Omental fat pad (tissue), 4 donors: Measurements from ENCODE around the gene CFAP65. TPM values are rescaled to one million over a fixed set of nuclear protein-coding genes. Genes with fewer than 3 reads are reported as not detected.

Experiments
- ATAC-seq: fragments of 150-250 bp; one replicate; pipeline ENCODE4 v1.9.1; 2016; ENCODE audit warnings: mild to moderate bottlenecking, moderate library complexity; ENCODE audit not compliant: low FRiP score
- DNase-seq: peaks from one replicate; pipeline ENCODE4 v3.0.0-alpha.2; 2019; ENCODE audit warnings: low spot score
- total RNA-seq, 4 donors: library from RNA; depleted of rRNA; stranded (reverse); fragments of >200 nt; gene quantifications; one replicate each; pipeline ENCODE4 v1.1.0, GENCODE V29; 2016
- TF ChIP-seq, protein P1 (sequence below), 3 donors: fragments of 450-650 bp; IDR thresholded peaks; one replicate each; pipeline ENCODE4 v1.5.1; 2016 to 2017; ENCODE audit warnings: antibody characterized with exemption in 3 of 3, mild to moderate bottlenecking in 3 of 3, moderate library complexity in 2 of 3

Gene CFAP65
- total RNA-seq, 4 donors from 2014 or later, result 0.19 TPM; not detected in 3

DNA sequence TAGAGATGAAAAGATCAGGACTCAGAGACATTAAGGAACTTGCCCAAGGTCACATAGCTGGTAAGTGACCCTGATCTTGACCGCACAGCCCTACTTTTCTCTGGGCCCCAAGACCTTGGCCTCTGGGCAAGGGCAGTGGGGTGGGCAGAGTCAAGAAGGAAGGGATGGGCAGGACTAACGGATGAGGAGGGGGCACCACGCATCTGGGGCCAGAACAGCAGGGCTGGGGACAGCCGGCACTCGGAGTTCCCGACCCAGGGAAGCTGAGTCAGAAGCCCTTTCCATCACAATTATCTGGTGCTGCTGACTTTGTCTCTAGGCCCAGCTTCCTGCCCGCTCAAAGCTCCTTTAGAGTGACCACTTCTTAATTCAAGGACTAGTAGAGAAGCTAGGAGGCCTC is 14.4 kb downstream of the CFAP65 start:
- no peak for DNase-seq
- no peak for ATAC-seq
- TF ChIP-seq, protein P1, sequence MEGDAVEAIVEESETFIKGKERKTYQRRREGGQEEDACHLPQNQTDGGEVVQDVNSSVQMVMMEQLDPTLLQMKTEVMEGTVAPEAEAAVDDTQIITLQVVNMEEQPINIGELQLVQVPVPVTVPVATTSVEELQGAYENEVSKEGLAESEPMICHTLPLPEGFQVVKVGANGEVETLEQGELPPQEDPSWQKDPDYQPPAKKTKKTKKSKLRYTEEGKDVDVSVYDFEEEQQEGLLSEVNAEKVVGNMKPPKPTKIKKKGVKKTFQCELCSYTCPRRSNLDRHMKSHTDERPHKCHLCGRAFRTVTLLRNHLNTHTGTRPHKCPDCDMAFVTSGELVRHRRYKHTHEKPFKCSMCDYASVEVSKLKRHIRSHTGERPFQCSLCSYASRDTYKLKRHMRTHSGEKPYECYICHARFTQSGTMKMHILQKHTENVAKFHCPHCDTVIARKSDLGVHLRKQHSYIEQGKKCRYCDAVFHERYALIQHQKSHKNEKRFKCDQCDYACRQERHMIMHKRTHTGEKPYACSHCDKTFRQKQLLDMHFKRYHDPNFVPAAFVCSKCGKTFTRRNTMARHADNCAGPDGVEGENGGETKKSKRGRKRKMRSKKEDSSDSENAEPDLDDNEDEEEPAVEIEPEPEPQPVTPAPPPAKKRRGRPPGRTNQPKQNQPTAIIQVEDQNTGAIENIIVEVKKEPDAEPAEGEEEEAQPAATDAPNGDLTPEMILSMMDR (IDR thresholded peaks at IDR 0.05), result no peak

DNA sequence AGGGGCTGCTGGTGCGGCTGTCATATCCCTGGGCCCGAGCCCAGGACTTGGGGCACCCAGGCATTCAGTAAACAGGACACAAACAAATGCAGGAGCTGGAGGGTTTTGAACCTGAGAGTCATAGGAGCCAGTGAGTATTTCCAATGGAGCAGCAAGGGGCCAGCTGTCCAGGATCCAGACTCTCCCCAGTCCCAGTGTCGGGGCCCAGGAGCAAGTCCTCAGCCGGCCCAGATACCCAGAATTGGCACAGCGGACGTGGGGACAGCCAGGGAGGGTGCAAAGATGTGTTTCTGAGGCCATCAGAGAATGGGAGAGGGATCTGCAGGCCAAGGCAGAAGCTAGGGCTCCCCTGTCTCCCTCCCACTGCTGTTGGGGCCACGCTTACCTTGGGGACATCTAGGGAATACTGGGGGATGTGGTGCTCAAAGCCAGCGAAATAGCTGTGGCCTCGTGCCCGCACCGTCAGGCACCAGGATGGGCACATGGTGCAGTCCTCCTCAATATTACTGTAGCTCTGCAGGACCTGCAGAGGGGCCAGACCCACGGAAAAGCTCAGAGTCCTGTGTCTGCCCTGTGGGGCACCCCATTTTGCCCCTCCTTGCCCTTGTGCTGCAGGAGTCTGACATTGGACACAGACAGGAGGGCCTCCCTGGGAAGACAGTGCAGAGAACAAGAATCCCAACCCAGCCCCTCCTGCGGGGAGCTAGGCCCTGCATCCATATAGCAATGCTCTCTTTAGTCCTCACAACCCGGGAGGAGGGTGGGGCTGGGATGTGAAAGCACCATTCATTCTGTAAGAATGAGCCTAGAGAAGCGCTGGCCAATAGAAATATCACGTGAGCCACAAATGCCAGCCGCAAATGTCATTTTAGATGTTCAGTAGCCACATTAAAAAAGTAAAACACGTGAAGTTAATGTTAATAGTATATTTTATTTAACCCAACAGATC is 15.4 kb downstream of the CFAP65 start:
- no peak for ATAC-seq
- TF ChIP-seq, protein P1 (IDR thresholded peaks at IDR 0.05), result no peak
- no peak for DNase-seq

DNA sequence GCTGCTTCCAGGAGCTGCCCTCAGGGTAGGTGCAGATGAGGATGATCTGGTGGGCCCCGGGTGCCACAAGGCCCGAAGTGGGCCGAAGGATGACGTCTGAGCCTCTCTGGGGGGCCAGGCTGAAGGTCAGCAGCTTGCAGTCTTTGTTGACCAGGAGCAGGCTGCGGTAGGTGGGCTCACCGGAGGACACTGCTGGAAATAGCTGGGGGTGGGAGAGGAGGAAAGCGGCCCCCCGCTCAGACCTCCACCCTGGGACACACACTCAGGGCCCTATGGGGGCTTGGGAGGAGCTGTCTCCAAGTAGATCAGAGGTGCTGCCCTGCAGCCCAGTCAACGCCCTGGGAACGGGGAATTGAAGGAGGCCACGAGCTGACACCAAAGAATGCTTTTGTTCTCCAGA is 17.3 kb downstream of the CFAP65 start:
- TF ChIP-seq, protein P1 (IDR thresholded peaks at IDR 0.05), result no peak
- ATAC-seq, result no peak
- no peak for DNase-seq

DNA sequence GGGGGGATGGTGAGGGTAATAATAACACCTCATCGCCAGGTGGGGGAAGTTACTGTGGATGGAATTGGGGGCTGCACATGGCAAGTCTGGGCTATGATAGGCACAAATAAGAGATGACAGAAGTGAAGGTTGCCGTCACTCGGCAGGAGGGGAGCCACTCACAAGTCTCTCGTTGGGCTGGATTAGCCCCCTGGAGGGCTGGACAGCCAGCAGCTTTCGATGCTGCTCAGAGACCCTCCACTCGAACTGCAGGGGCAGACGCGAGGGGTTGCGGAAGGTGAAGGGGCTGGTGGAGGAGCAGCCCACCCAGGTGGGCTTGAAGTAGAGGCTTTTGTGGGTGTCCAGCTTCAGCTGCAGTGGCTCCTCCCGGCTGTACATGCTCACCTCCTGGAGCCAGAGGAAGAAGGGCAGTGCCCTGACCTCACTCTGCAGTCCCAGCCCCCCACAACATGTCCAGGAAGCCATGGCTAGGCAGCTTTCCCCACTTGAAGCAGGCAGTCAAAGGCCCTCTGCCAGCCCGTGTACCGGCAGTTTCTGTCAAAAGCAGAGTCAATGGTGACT is 18.2 kb downstream of the CFAP65 start:
- TF ChIP-seq, protein P1 (IDR thresholded peaks at IDR 0.05), result no peak
- no peak for ATAC-seq
- DNase-seq, result no peak

DNA sequence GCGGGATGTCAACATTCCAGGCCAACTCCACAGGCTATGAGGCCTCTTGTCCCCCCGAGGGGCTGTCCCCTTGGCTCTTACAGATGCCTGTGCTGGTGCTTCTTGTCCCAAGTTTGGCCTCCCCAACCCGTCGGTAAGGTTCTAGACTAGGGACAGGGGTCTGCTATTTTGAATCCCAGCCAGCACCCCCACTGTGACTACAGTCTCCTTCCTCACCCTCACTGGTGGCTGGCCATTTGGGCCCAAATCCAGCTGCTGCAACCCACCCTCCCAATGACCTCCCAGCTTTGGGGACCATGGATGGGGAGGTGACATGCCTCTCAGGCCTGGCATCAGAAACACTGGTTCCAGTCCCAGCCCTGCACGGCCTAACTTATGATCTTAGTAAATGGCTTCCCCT is 18.7 kb downstream of the CFAP65 start:
- no peak for ATAC-seq
- TF ChIP-seq, protein P1 (IDR thresholded peaks at IDR 0.05), result no peak

DNA sequence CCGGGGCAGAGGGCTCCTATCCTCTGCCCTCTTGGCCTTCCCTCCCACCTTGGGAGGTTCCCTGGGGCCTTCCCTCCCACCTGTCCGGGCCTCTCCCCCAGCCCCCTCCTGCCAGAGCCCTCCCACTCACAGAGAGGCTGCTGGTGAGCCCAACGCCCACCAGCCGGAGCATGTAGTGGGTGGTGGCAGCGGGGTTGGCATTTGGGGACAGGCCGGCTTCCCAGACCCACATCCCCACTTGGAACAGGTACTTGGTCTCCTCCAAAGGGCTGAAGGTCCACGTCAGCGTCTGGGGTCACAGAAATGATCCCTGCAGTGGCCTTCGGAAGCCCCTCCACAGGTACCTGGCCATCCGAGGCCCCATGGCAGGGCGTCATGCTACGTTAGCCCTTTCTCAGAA is 19.3 kb downstream of the CFAP65 start:
- TF ChIP-seq, protein P1 (IDR thresholded peaks at IDR 0.05), result no peak
- ATAC-seq (no peak), DNase-seq (no peak)

More for the DNA sequence above, 18.7 kb downstream of the CFAP65 start:
- no peak for DNase-seq
